Fibroblast of peridontal ligament (primary cell): ENCODE measurements around the gene F3.
"Not testable (repeated sequence)": the region's sequence is repeated elsewhere in the genome, so short reads cannot be mapped to it uniquely, and the experiment has no call there.

ENCODE experiments used
- DNase-seq: peaks from one replicate; pipeline ENCODE4 v3.0.0-alpha.2; 2010; ENCODE audit errors: extremely low read depth

F3 gene

DNA sequence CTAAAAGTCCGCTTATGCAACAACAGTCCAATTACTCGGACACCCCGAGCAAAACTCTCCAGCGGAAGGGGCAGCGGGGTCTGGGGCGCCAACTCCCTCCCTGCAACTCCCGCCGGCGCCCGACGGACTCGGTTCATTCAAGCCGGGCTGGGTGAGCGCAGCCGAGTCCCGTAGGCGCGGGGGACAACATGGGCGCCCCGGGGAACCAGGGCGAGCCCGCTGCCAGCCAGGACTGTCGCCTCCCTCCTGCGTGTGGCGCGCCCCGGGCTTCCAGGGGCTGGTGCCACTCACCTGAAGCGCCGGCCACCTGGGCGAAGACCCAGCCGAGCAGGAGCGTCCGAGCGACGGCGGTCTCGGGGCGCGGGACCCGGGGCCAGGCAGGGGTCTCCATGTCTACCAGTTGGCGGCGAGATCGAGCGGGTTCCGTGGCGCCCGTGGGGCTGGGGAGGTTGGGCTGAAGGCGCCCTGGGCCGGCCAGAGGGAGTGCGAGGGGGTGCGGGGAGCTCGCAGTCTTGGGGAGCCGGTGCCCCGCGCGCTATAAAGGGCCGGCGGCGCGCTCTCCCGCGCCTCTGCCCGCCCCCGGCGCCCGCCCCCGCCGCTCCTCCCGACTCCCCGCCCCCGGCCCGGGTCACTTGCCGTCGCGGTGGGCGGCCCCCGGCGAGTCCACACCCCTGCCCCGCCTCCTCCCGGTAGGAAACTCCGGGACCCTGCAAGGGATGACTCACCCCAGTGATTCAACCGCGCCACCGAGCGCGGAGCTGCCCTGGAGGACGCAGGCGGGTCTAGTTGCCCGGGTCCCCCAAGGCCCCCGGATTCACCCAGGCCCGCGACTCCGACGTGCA lies at the start of gene F3:
Gene F3, minus strand, starts transcription at position 514 of the 842 bp plus-strand sequence. Its CDS starts 123 bp downstream, at position 391.
- DNase-seq: peak; percentile 47

DNA sequence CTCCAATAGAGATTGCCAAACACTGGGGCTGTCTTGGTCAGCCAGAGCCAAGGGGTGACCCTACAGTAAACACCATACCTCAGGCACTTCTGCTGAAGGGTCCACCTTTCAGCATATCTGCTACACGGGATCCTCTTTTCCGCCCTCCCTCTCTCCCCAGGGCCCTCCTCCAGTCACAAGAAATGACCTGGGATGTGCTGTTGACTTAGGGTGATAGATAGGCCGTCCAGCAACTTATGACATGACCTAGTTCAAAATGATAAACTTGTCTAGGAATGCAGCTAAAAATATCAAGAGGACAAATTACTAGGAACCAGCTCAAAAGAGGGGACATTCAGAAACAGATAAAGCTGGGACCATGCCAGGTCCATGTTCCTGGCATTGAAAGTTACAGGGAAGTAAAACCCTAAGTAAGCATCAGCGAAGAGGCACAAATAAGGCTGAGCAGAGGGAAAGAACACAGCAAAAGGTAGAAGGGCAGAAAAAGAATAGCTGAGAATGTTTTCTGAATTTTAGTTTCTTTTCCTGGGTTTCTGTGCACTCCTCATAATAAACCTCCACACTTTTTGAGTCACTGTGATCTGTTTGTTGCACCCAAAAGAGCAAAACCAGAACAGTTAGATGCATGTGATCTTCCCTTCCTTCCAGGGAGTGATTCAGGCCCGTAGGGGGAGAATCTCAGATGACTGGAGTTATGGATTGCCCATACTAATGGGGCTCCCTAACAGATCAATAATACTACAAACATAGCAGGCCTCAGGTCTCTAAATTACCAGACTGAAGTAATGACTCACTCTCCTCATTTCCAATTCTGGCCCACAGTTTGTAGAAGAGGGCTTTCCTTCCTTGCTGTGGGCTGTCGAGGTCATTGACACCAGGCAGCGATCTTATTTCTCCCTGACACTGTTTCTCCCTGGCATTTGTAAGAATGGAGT lies 48.9 kb upstream of the F3 start:
- DNase-seq: peak; percentile 27

DNA sequence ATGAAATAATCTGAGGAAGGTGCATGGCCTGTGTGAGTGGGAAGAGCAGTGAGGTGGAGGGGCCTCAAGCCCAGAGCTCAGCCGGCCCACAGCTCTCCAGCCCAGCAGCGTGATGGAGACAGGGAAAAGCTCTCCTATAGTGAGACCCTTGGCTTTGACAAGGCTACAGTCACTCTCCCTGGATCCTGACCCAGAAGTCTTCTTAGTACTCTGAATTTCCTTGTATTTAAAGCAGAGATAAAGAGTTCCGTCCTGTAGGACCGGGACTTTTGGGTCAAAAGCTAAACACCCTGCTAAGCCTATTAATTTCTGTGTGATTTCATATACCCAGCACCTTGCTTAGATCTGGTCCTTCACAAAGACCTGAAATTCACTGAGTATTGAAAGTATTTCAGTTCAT lies 48.2 kb upstream of the F3 start:
- no peak for DNase-seq

- DNase-seq: no peak
Observed at GRCh38 chr1:94582565-94582964, 41.0 kb upstream of the F3 start.

DNA sequence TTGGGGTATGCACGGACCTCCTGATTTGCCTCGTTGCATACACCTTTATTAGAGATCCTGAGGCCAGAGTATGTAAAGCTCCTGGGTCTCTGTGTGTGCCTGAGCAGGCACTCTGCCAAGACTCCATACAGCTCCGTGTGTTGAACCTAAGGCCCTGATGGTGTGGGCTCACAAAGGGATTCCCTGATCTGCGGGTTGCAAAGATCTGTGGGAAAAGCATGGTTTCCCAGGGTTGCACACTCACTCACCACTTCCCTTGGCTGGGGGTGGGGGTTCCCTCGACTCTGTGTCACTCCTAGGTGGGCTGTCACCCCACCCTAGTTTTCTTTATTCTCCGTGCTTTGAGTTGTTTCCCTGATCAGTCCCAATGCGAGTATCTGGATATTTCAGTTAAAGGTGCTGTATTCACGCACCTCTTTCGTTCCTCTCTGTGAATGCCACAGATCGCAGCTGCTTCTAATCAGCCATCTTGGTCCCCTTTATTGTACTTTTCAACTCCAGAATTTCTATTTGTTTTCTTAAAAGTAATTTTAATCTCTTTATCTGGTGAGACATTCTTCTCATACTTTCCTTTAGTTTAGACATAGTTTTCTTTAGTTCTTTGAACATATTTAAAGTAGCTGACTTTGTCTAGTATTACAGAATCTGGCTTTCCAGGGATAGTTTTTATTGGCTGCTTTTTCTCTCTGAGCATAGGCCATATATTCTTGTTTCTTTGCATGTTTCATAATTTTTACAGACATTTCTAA lies 39.0 kb upstream of the F3 start:
- DNase-seq: peak; percentile 35

DNA sequence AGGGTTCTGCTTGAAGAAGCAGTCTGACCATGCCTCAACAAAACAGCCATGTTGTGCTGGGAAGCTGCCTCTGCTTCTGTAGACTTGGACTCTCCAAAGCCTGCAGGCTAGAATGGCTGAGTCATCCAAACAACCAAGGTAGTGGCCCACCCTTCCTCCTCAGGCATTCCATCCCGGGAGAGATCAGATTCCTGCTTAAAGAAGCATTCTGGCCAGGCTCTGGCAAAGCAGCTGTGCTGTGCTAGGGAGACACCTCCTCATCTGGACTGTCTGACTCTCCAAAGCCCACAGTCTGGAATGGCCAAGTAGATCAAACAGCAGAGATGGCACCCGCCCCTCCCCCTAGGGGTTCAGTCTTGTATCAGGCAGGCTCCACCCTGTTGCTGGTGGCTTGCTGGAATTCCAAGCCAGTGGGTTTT lies 38.3 kb upstream of the F3 start:
- peak; percentile 86 for DNase-seq

DNA sequence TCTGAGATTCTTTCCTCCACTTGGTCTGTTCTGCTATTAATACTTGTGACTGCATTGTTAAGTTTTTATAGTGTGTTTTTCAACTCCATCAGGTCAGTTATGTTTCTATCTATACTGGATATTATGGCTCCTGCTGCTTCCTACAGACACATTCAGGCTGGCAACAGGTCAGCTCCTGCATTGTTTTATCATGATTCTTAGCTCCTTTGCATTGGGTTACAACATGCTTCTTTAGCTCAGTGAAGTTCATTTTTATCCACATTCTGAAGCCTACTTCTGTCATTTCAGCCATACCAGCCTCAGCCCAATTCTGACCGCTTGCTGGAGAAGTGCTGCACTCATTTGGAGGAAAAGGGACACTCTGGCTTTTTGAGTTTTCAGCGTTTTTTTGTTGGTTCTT lies 37.3 kb upstream of the F3 start:
- DNase-seq: peak; percentile 51

DNA sequence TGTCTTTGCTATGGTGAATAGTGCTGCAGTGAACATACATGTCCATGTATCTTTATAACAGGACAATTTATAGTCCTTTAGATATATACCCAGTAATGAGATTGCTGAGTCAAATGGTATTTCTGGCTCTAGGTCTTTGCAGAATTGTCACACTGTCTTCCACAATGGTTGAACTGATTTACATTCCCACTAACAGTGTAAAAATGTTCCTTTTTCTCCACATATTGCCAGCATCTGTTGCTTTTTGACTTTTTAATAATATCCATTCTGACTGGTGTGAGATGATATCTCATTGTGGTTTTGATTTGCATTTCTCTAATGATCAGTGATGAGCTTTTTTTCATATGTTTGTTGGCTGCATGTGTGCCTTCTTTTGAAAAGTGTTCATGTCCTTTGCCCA lies 32.4 kb upstream of the F3 start:
- DNase-seq: not testable (repeated sequence)

DNA sequence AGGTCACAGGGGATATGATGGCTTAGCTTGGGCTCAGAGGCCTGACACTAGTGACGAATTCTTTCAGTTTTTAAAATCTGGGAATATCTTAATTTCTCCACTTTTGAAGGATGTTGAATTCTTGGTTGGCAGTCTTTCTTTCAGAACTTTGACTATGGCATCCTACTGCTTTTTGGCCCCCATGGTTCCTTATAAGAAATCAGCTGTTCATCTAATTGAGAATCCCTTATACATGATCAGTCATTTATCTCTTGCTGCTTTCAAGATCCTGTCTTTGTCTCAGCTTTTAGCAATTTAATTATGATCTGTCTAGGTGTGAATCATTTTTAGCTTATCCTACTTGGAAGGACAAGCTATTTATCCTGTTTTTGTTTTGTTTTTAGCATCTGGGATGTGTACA lies 31.2 kb upstream of the F3 start:
- DNase-seq: no peak

- DNase-seq: not testable (repeated sequence)
Observed at GRCh38 chr1:94570965-94571364, 29.4 kb upstream of the F3 start.

- DNase-seq: not testable (repeated sequence)
Observed at GRCh38 chr1:94568806-94569205, 27.2 kb upstream of the F3 start.

- DNase-seq: not testable (repeated sequence)
Observed at GRCh38 chr1:94567975-94568607, 26.5 kb upstream of the F3 start.

DNA sequence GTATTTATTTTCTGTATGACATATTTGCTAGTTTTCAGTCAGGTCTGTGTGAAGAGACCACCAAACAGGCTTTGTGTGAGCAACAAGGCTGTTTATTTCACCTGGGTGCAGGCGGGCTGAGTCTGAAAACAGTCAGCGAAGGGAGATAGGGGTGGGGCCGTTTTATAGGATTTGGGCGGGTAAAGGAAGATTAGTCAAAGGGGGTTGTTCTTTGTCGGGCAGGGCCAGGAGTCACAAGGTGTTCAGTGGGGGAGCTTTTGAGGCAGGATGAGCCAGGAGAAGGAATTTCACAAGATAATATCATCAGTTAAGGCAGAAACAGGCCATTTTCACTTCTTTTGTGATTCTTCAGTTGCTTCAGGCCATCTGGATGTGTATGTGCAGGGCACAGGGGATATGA lies 24.9 kb upstream of the F3 start:
- DNase-seq: not testable (repeated sequence)

GRCh38 chr1:94565901-94566300 lies 24.3 kb upstream of the F3 start:
- no peak for DNase-seq

- no peak for DNase-seq
Observed at GRCh38 chr1:94562519-94563260, 21.1 kb upstream of the F3 start.

- DNase-seq: peak; percentile 26
Observed at GRCh38 chr1:94560333-94560732, 18.8 kb upstream of the F3 start.

GRCh38 chr1:94559921-94560320 lies 18.4 kb upstream of the F3 start:
- DNase-seq: no peak

DNA sequence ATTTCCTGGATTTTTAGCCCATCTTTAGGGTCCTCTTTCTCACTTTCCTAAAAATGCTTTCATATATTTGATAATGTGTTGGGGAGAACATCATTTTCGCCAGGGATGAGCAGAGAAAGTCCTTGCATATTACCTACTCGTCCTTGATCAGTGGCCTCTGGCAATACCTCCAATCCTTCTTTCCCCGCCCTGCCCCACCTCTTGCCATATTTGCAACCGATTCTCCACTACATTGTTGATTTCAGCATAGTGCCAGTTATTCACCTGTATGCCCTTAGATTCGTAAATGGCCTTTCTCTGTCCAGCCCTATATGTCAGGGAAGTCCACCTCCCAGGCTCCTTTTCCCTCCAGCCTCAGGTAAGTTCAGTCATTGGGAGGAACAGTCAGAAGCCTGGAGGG lies 13.5 kb upstream of the F3 start:
- no peak for DNase-seq

DNA sequence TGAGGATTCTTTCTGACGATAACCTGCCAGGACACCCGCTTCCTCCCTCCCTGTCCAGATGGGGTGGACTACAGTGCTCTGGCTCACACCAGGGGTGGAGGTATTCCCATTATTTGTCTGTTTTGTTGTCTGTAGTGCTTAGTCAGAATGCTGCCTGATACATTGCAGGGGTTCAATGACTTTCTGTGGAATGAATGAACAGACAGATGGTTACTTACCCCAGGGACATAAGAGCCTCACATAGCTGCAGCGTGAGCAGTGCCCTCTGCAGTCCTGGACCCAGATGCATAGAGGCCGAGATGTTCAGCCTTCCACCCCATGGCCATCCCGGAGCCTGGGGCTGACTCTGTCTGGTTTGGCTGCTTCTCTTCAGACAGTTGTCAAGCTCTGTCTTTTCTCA lies 13.0 kb upstream of the F3 start:
- DNase-seq: no peak

DNA sequence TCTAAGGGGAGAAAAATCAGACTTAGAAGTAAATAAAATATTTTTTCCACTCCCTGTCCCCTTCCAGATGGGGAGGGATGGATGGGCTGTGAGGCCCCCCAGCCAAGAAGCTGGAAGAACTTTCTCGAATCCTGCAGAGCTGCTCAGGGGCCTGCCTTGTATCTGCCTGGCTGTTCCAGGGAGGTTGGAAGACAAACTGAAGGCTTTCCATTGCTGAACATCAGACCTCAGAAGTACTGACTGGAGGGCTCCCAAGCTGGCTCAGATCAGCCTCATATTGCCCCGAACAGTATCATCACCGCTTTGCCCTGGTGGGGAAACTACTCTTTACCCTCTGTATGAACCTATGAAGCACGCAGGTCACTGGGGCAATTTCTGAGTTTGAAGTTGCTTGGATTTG lies 12.4 kb upstream of the F3 start:
- no peak for DNase-seq

- DNase-seq: no peak
Observed at GRCh38 chr1:94553323-94553730, 11.8 kb upstream of the F3 start.
